ENCODE measurements around the gene ACAA1.

GRCh38 chr3:38130631-38131065 is 6.3 kb downstream of the ACAA1 start:
- TF ChIP-seq, protein P1, sequence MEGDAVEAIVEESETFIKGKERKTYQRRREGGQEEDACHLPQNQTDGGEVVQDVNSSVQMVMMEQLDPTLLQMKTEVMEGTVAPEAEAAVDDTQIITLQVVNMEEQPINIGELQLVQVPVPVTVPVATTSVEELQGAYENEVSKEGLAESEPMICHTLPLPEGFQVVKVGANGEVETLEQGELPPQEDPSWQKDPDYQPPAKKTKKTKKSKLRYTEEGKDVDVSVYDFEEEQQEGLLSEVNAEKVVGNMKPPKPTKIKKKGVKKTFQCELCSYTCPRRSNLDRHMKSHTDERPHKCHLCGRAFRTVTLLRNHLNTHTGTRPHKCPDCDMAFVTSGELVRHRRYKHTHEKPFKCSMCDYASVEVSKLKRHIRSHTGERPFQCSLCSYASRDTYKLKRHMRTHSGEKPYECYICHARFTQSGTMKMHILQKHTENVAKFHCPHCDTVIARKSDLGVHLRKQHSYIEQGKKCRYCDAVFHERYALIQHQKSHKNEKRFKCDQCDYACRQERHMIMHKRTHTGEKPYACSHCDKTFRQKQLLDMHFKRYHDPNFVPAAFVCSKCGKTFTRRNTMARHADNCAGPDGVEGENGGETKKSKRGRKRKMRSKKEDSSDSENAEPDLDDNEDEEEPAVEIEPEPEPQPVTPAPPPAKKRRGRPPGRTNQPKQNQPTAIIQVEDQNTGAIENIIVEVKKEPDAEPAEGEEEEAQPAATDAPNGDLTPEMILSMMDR (IDR thresholded peaks at IDR 0.05), result no peak
- no peak for TF ChIP-seq POLR2A (IDR thresholded peaks at IDR 0.05)

Measured in ovary (tissue), 3 donors.